HG03045 (cell line): ENCODE data around the gene PPP5C.
"Not testable (repeated sequence)": the region's sequence is repeated elsewhere in the genome, so short reads cannot be mapped to it uniquely, and the experiment has no call there.

ENCODE experiments used
- ATAC-seq: cut with Tn5 transposase; IDR thresholded peaks from one replicate; pipeline ENCODE4 v1.9.1; 2021; ENCODE audit warnings: mild to moderate bottlenecking, moderate library complexity; ENCODE audit not compliant: unreplicated experiment

The PPP5C gene, protein sequence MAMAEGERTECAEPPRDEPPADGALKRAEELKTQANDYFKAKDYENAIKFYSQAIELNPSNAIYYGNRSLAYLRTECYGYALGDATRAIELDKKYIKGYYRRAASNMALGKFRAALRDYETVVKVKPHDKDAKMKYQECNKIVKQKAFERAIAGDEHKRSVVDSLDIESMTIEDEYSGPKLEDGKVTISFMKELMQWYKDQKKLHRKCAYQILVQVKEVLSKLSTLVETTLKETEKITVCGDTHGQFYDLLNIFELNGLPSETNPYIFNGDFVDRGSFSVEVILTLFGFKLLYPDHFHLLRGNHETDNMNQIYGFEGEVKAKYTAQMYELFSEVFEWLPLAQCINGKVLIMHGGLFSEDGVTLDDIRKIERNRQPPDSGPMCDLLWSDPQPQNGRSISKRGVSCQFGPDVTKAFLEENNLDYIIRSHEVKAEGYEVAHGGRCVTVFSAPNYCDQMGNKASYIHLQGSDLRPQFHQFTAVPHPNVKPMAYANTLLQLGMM

DNA sequence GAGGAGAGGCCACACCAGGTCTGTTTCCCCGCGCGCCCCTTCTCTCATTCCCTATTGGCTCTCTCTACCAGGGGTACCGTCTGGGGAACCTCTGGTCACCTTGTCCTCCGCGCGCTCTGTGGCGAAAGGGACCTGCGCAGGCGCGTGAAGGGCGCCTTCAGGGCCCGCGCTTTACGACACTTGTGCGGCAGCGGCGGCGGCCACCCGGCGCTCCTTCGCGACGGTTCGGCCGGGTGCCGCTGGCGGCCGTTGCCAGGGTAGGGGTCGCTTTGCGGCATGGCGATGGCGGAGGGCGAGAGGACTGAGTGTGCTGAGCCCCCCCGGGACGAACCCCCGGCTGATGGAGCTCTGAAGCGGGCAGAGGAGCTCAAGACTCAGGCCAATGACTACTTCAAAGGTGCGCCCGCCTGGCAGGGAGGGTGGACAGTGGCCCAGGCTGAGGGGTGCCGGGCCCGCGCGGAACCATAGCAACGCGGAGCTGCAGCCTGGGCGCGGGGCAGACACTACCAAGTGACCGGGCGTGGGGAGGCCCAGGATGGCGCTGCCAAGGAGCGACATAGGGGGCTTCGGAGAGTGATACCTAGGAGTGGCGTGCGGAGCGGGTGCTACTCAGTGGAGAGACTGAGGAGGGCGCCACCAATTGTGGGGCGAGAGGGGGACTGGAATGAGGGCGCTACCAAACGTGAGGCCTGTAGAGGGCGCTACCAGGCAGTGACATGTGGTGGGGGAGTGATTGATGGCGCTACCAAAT is at the start of gene PPP5C:
Gene PPP5C, plus strand, starts transcription at position 267 of the 751 bp plus-strand sequence. Its CDS starts 10 bp downstream, at position 277.
- peak; percentile 60 for ATAC-seq

DNA sequence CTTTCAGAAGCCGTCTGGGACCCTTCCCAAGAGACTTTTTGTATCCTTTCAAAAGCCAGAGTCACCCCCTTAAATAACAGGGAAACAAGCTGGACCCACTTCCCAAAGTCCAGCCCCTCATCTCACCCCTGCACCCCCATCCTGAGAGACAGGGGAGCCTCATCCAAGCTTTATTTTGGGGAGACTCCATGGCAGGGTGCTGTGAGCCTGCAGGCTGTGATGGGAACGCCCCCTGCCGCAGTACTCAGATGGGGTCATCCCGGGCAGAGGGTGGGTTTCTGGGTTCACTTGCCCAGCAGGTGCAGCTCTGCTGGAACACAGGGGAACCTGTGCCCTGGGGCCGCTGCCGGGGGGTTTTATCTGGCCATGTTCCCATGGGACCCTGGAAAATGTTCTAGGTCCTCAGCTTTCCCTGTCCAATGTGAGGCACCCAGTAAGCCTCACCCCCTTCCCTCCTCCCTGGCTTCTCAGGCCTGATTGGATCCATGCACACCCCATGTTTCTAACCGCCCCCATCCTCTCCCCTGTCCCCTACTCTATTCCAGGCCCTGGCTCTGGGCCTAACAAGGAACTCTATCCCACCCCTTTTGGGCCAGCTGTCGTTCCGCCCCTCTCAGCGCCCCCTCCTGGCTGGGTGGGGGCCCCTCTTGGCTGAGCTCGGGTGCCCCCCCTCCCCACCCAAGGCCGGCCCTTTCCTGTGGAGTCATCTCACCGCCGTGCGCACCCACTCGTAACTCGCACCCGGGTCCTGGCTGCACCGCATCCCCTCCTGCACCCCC is 49.0 kb upstream of the PPP5C start:
- ATAC-seq = no peak

DNA sequence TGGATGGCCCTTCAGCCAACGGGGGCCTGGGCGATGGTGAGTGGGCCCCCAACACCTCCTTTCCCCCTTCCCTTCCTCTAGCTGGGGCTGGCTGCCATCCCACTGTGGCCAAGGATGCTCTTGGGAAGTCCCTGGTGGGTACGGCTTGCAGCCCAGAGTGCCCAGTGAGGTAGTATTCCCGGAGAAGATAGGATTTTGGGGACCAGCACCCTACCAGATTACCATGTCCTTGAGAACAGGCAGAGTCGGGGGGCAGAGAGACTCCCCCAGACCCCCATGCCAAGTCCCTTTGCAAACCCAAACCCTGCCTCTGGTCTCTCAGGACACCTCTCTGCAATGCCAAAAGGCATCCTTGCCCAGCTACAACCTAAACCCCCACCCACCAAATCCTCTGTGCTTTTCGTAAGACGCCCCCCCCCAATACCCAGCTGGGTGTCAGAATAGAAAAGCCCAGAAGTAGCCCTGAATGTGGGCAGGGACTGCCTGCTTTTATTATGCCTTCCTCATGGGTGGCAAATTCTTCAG is 48.3 kb upstream of the PPP5C start:
- no peak for ATAC-seq

DNA sequence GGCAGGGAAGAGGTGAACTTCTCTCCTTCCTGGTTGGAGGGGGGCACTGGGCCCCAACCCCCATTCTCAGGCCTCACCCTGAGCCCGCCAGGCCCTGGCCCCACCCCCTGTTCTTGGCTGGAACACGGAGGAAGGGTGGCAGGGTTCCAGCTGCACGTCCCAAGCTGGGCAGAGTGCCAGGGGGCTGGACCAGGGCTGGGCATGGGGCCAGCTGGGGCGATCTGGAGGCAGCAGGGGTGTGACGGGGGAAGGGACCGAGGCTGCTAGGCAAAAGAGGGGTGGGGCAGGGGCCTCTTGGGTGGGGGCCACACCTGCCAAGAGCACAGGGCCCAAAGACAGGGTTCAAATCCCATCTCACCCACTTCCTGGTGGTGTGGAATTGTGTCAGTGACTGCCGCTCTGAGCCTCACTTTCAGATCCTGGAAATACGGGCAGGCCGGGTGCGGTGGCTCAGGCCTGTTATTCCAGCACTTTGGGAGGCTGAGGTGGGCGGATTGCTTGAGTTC is 47.8 kb upstream of the PPP5C start:
- ATAC-seq = no peak

DNA sequence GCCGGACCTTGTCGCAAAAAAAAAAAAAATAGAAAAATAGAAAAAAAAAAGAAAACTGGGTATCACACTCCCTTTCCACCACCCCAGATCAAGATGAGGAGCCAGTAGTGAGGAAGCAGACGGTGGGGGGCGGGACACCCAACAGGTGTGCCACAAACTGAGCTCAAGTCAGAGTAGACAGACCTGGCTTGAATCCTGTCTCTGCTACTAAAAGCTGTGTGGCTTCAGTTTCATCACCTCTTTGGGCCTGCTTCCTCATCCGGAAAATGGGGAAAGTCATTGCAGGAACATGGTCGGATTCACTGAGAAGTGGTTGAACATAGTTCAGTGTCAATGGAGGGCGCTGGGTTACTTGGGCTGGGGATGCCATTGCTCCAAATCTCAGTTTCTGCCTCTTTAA is 47.2 kb upstream of the PPP5C start:
- ATAC-seq = no peak

DNA sequence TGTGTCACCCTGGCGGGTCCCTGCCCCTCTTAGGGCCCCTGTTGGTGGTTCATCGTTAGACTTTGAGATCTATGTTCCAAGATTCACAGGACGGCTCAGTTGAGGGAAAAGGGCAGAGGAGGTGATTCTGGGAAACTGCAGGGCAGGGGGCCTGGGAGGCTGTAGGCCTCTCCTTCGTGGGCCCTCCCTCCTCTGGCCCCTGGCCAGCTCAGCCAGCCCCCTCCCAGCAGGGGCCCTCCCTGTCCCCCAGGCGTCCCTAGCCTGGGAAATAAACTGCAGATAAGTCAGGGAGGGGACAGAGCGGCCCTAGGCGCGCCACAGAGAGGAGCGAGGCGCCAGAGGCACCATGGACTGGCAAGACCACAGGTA is 43.6 kb upstream of the PPP5C start:
- ATAC-seq = no peak

DNA sequence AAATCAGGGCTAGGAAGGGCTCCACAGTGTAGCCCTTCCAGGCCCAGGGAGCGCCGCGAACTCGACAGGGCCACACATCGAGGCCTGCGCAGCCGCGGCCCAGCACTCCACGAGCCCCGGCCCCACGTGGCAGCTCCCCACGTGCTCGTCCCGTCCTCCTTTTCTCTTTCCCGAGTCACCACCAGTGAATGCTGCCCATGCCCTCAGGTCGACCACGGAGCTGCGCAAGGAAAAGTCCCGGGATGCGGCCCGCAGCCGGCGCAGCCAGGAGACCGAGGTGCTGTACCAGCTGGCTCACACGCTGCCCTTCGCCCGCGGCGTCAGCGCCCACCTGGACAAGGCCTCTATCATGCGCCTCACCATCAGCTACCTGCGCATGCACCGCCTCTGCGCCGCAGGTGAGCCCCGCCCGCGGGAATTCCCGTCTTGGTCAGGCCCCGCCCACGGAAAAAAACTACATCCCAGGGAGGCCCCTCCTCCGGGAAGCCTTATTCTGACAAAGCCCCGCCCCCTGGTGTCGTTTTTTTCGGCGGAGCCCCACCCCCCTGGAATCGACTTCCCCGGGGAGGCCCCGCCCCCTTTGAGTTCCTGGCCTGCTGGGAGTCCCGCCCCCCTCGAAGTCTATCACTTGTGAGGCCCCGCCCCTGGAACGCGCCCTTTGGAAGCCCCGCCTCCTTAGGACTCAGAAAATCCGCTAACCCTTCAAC is 43.0 kb upstream of the PPP5C start:
- no peak for ATAC-seq

DNA sequence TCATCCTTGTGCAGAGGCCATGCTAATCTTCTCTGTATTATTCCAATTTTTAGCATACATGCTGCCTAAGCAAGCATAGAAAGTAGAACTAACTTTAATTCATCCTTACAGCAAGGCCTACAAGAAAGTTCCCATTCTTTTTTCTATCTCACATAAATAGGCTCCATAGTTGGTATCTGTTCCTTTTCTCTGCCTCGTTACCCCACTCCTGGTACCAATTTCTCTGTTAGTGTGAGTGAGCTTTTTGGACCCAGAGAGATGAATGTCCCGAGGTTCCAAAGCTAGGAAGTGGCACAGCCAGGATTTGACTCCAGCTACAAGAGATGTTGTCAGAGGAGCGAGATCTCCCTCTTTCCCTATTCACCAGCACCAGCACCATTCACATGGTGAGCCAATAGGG is 40.4 kb upstream of the PPP5C start:
- no peak for ATAC-seq

DNA sequence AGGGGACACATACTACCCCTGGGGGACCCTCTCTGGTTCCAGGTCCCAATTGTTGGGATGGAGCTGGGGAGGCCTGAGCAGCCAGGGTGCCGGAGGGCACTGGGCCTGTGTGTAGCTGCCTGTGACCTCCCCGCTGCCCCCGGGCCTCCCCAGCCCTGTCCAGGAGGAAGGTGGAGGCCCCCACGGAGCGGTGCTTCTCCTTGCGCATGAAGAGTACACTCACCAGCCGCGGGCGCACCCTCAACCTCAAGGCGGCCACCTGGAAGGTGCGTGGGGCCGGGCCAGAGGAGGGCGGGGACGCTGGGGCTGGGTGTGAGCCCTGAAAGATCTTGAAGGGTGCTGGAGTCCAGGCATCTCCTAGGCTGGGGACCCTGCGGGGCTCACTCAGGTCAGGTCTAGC is 38.4 kb upstream of the PPP5C start:
- no peak for ATAC-seq

DNA sequence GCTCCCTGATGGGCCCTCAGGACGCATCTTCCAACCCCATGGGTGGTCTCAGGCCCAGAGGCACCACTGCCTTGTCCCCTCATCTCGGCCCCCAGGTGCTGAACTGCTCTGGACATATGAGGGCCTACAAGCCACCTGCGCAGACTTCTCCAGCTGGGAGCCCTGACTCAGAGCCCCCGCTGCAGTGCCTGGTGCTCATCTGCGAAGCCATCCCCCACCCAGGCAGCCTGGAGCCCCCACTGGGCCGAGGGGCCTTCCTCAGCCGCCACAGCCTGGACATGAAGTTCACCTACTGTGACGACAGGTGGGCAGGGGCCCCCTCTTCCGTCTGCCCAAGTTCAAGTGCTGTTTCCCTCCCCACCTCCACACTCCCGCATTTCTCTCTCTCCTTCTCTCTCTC is 37.8 kb upstream of the PPP5C start:
- no peak for ATAC-seq

DNA sequence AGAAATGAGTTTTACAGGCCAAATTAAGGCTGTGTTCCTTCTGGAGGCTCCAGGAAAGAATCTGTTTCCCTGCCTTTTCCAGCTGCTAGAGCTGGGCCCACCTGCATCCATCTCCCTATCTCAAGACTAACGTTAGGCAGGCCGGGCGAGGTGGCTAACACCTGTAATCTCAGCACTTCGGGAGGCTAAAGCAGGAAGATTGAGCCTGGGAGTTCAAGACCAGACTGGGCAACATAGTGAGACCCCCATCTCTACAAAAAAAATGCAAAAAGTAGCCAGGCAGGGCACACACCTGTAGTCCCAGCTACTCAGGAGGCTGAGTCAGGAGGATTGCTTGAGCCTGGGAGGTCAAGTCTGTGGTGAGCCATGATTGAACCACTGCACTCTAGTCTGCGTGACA is 35.4 kb upstream of the PPP5C start:
- no peak for ATAC-seq

DNA sequence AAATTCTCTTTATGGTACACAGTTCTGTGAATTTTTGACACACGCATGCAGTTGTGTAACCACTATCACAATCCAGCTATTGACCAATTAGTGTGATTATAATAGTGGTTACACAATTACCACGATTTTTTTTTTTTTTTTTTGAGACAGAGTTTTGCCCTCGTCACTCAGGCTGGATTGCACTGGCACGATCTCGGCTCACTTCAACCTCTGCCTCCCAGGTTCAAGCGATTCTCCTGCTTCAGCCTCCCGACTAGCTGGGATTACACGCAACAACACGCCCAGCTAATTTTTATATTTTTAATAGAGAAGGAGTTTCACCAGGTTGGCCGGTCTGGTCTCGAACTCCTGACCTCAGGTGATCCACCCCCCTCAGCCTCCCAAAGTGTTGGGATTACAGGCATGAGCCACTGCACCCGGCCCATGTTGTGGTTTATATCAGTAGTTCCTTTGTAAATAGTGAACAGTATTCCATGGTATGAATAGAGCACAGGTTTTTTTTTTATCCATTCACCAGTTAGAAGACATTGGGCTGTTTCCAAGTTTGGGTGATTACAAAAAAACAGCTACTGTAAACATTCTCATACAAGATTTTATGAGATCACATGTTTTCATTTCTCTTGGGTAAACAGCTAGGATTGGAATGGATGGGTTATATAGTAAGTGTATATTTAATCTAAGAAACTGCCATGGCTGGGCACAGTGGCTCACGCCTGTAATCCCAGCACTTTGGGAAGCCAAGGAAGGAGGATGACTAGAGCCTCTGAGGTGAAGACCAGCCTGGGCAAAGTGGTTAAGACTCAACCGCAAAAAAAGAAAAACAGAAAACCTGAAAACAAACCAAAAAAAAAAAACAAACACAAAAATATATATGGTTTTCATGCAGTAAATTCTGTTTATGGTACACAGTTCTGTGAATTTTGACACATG is 33.1 kb upstream of the PPP5C start:
- not testable (repeated sequence) for ATAC-seq

DNA sequence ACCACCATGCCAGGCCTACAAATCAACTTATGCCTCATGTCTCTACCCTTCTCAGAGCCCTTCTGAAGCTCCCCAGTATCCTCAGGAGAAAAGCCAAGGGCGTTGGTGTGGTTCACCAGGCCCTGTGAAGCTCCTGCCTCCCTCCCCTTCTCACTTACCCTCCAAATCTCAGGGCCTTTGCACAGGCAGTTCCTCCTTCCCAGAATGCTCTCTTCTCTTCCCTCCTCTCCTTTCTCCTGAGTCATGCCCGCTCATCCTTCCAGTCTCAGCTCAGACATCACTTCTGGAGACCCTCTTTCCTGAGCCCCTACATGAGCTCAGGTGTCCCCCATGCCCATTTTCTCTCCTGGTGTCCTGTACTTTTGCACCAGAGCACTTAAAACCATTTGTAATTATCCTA is 29.5 kb upstream of the PPP5C start:
- ATAC-seq = no peak

DNA sequence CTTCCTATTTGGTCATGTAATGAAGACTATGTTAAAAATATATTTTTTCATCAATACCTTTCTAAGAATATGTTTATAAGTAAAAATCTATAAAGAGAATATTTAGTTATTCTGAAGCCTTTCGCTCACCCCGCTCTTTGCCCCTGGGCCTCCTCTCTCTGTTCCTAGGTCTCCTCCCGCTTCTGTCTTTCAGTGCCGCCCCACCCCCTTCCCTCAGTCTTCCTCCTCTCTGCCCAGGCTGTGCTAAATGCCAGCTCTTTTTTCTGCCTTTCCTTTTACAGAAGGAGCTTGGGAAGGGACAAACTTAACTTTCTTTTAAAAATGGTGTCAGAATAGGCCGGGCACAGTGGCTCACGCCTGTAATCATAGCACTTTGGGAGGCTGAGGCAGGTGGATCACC is 27.3 kb upstream of the PPP5C start:
- ATAC-seq = no peak

DNA sequence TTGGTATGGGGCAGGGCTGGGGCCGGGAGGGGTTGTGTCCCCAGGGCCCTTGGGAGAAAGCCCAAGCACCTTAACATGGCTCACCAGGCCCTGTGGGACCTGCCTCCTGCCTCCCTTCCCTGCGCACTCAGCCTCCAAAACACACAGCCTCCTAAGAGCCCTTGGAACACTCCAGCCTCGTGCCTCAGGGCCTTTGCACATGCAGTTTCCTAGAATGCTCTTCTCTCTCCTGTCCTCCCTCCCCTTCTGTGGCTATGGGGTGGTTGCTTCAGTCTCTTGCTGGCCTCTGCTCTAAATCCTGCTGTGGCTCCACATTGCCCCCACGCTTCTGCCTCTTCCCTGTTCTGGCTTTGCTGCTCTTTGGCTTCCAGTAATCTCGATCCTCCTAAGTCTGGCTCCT is 26.3 kb upstream of the PPP5C start:
- no peak for ATAC-seq

DNA sequence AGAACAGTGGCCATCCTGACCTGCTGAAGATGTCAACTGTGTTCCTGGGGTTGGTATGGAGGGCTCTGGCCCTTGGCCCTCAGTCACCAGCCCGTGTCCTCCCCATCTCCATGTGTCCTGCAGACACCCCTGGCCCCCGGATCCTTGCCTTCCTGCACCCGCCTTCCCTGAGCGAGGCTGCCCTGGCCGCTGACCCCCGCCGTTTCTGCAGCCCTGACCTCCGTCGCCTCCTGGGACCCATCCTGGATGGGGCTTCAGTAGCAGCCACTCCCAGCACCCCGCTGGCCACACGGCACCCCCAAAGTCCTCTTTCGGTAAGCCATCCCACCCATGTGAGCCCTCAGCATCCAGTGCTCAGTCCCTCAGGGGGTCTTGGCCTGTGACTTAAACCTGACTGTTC is 25.2 kb upstream of the PPP5C start:
- no peak for ATAC-seq

DNA sequence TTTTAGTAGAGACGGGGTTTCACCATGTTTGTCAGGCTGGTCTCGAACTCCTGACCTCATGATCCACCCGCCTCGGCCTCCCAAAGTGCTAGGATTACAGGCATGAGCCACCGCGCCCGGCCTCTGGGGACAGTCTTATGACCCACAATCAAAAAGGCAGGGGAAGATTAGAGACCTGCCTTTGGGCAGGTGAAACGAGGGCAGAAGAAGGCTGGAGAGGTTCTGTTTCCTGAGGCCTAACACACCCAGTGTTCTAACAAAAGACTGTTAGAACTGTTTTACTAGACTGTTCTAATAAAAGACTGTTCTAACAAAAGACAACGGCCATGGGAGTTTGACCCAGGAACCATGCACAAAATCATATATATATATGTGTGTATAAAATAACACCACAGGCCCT is 23.7 kb upstream of the PPP5C start:
- ATAC-seq = not testable (repeated sequence)

DNA sequence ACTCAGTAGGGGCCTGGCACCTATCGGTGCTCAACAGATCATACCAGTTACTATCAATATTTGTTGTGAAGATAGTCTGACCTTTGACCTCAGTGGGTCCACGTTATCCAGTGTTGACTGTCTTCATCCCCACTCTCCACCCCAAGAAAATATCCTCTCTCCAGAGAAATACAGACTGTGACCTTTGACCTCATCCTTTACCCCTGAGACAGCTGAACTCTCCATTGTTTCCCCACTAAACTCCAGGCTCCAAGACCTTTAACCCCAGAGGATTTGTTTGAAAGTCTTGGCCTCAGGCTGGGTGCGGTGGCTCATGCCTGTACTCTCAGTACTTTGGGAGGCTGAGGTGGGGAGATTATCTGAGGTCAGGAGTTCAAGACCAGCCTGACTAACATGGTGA is 22.6 kb upstream of the PPP5C start:
- no peak for ATAC-seq

DNA sequence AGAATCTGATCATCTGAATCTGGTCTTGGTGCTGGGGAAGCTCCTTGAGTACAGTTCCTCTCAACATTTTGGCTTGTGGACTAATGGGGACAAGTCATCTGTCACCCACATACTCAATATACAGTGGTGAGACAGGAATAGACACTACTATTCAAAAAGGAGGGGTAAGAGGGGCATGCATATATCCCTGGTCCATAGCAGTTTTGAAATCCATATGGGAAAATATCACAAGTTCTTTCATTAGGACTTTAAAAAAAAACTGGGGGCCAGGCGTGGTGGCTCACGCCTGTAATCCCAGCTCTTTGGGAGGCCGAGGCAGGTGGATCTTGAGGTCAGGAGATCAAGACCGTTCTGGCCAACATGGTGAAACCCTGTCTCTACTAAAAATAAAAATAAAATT is 20.3 kb upstream of the PPP5C start:
- ATAC-seq = no peak
